Activated CD8-positive, alpha-beta memory T cell treated with anti-CD3 and anti-CD28 coated beads, Interleukin-2, amount 50 U/mL, for 1 hour (primary cell): Measurements from ENCODE around the gene MYB.
A peak's percentile ranks its signal among the peaks of the same experiment; 100 is the strongest.
"Not testable (repeated sequence)": the region's sequence is repeated elsewhere in the genome, so short reads cannot be mapped to it uniquely, and the experiment has no call there.

Experiments
- DNase-seq: peaks from one replicate; pipeline ENCODE4 v3.0.0-alpha.2; 2020; ENCODE audit errors: extremely low read depth

MYB gene

DNA sequence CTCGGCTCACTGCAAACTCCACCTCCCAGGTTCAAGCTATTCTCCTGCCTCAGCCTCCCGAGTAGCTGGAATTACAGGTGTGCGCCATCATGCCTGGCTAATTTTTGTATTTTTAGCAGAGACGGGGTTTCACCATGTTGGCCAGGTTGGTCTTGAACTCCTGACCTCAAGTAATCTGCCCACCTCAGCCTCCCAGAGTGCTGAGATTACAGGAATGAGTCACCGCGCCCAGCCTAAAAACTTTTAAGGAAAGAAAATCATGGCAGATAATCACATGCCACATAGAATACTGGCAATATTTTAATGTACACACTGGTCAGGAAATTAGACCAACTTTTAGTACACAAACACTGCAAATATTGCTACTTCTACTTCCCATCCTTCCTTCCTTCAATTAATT lies 16.7 kb upstream of the MYB start:
- not testable (repeated sequence) for DNase-seq

- DNase-seq: no peak
Observed at GRCh38 chr6:135165031-135165430, 16.1 kb upstream of the MYB start.

DNA sequence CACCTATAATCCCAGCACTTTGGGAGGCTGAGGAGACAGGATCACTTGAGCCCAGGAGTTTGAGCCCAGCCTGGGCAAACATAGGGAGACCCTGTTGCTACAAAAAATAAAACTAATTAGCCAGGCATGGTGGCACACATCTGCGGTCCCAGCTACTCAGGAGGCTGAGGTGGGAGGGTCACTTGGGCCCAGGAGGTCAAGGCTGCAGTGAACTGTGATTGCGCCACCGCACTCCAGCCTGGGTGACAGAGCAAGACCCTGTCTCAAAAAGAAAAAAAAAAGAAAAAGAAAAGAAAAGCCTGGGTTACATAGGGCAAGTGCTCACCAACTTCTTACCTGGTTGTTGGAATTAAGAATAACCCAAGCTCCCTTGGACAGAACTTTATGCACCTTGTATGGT lies 14.6 kb upstream of the MYB start:
- no peak for DNase-seq

- DNase-seq: no peak
Observed at GRCh38 chr6:135167617-135168016, 13.5 kb upstream of the MYB start.

DNA sequence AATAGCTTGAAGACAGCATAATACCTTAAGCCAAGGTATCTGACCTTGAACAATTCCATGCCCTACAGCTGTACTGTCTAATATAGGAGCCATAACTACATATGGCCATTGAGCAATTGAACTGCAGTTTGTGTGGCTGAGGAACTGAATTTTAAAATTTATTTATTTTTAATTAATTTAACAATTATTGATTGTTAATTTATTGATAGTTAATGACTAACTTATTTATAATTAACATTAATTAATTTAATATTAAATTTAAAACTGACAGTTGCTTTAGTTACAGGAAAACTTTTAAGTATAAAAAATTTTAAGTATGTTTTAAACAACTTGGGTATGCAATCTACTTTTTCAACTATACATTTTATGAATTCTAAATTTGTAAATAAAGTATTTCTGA lies 12.3 kb upstream of the MYB start:
- DNase-seq: no peak

GRCh38 chr6:135170238-135170637 lies 10.9 kb upstream of the MYB start:
- no peak for DNase-seq

DNA sequence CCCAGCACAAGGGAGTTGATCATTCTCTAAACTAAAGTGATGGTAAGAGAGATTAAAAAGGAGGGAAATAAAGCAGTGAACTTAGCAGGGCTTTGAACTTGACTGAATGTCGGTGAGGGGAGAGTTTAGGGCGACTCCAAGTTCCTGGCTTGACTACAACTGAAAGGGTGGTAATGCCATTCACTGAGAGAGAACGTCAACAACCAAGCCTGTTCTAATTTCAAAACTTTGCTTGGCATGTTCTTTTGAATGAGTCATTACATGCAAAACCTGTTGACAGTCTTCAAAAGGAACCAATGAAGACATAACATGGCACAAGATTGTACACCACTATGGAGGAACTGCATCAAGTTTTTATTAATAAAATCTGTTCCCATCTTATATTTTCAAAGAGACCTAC lies 10.3 kb upstream of the MYB start:
- no peak for DNase-seq

GRCh38 chr6:135173242-135173988 lies 7.7 kb upstream of the MYB start:
- DNase-seq: no peak

- no peak for DNase-seq
Observed at GRCh38 chr6:135173989-135174484, 7.1 kb upstream of the MYB start.

- DNase-seq: no peak
Observed at GRCh38 chr6:135176058-135176457, 5.0 kb upstream of the MYB start.

- no peak for DNase-seq
Observed at GRCh38 chr6:135176464-135176863, 4.6 kb upstream of the MYB start.

DNA sequence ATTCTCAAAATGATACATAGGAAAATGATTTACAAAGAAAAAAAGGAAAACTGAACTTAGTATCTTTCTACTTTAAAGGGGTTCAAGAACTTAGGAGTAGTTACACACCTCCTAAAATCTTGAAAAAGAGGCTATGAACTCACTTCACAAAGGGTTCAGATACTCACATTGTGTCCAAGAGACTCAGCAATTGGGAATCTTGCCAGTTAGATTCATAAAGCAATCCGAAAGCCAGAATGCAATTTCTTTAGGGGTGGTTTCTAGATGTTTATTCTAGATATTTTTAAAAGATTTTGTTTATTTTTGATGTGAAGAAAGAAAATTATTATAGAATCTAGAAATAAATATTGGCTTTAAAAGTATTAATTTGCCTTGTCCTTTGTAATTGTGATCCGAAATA lies 1.7 kb upstream of the MYB start:
- DNase-seq: no peak

- no peak for DNase-seq
Observed at GRCh38 chr6:135179920-135180541, 1.1 kb upstream of the MYB start.

GRCh38 chr6:135181333-135182070 lies 394 bp downstream of the MYB start:
- DNase-seq: no peak

- DNase-seq: no peak
Observed at GRCh38 chr6:135182071-135183001, 1.2 kb downstream of the MYB start.

DNA sequence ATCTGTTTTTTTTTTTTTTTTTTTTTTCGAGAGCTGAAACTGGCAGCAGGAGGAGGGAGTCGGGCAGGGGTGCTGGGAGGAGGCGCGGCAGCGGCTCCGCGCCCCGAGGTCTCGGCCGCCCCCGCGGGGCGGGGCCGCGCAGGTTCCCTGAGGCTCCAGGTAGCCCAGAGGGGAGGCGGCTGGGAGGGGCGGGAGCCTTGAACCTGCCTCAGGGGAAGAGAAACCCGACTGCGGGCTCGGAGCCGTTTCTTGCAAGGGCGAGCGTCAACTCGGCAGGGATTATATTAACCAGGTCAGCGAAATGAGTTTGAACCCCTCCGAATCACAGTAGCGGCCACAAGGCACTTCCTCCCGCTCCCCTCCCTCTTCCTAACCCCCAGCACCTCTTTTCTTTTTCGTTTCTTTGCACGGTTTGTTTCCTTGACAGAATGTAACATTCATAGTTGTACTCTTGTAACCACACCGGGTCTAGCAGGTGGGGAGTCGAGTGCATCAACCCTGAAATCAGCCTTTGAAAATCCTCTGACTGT lies 2.0 kb downstream of the MYB start:
- DNase-seq: no peak

GRCh38 chr6:135183532-135184440 lies 2.7 kb downstream of the MYB start:
- DNase-seq: peak; percentile 52

GRCh38 chr6:135185483-135185882 lies 4.4 kb downstream of the MYB start:
- DNase-seq: no peak

- no peak for DNase-seq
Observed at GRCh38 chr6:135186255-135186654, 5.1 kb downstream of the MYB start.

DNA sequence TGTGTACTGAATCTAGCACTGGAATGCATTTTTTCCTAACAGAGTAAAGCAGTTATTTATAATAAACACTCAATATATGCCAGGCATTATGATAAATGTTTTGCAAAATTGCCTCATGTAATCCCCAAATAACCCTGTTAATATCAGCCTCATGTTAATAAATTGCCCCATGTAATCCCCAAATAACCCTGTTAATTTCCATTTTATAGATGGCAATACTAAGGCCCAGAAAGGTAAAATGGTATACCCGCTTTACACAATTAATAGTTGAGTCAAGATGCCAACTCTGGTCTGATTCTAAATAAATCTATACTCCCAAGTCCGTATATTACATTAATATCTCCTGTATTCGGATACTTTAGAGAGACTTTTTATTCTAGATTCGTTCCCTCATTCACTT lies 6.3 kb downstream of the MYB start:
- no peak for DNase-seq
